ENCODE measurements around the gene MPEG1. TPM values are rescaled to one million over a fixed set of nuclear protein-coding genes. Genes with fewer than 3 reads are reported as not detected.

Gene MPEG1
- polyA plus RNA-seq, 6 donors from 2014 or later = 40.6 to 96.5 (median 79.1) TPM

DNA sequence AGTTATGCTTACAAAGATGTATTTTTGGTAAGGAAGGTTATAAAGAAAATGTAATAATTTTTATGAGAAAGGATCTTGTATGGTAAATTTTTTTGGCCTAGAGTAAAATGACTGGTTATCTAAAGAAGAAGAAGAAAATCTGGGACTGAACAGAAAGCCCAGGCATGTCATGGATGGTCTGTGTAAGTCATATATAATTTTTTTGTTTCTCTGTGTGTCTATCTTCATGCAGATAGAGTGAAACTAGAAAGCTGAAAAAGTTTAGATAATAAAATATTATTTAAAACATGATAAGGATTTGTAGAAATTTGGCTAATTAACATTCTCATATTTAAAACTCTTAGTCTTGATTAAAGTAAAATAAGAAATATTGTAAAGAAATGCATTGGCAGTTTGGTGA lies 27.6 kb upstream of the MPEG1 start:
- Mint-ChIP-seq H3K27me3 (no peaks in the 10 kb centered on the region), H3K36me3 (peaks cover 6 to 7% of the 10 kb centered on the region in 2 donors), H3K4me3 (no peak overlapping the region), H3K4me1 (peaks cover 0 to 6% (median 0%) of the 10 kb centered on the region in 3 donors), H3K9me3 (peaks cover 0 to 44% (median 16%) of the 10 kb centered on the region in 7 donors), H3K27ac (no peak overlapping the region)
- DNase-seq (no peak), ATAC-seq (ENCODE audit: low read depth in 2 of 2) (no peak)

GRCh38 chr11:59226396-59226795 lies 13.7 kb upstream of the MPEG1 start:
- Mint-ChIP-seq H3K4me1 (peaks cover 36 to 41% (median 40%) of the 10 kb centered on the region in 3 donors), H3K27ac (peak overlapping the region in 1 of 6 donors; percentile 9), H3K36me3 (peaks cover 0 to 9% of the 10 kb centered on the region in 2 donors), H3K9me3 (peaks cover 0 to 12% (median 6%) of the 10 kb centered on the region in 7 donors), H3K4me3 (no peak overlapping the region), H3K27me3 (no peaks in the 10 kb centered on the region)
- ATAC-seq (ENCODE audit: low read depth in 2 of 2) (no peak), DNase-seq (no peak)

DNA sequence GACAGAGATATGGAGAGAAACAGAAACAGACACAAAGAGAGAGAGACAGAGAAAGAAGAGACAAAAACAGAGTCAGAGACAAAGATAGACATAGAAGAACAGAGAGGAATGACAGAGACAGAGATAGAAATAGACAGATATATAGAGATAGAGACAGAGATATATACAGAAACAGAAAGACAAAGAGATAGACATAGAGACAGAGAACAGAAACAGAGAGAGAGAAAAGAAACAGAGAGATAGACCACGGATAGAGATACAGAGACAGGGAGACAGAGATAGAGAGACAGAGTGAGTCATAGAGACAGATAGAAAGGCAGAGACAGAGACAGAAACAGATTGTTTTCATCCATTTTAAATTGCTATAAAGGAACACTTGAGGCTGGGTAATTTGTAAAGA lies 12.3 kb upstream of the MPEG1 start:
- ATAC-seq (ENCODE audit: low read depth in 2 of 2) = no peak
- no peak for DNase-seq
- H3K27ac Mint-ChIP-seq = peak overlapping the region; percentile 13 to 96 (median 92)
- H3K9me3 Mint-ChIP-seq = peaks cover 0 to 5% (median 0%) of the 10 kb centered on the region in 7 donors
- H3K4me1 Mint-ChIP-seq = peaks cover 40 to 53% (median 52%) of the 10 kb centered on the region in 3 donors
- peak overlapping the region in 1 of 8 donors; percentile 52 for H3K4me3 Mint-ChIP-seq
- no peaks in the 10 kb centered on the region for H3K27me3 Mint-ChIP-seq
- H3K36me3 Mint-ChIP-seq = no peaks in the 10 kb centered on the region

- Mint-ChIP-seq H3K27me3 (no peaks in the 10 kb centered on the region), H3K36me3 (no peaks in the 10 kb centered on the region), H3K27ac (peak overlapping the region; percentile 83 to 97 (median 94)), H3K9me3 (peaks cover 0 to 5% (median 0%) of the 10 kb centered on the region in 7 donors), H3K4me1 (peaks cover 45 to 59% (median 52%) of the 10 kb centered on the region in 3 donors), H3K4me3 (peak overlapping the region in 5 of 8 donors; percentile 11 to 68 (median 62))
- ATAC-seq (ENCODE audit: low read depth in 2 of 2) (peak; percentile 44 to 46), DNase-seq (no peak)
These were observed 11.7 kb upstream of the MPEG1 start for GRCh38 chr11:59224351-59224928.

DNA sequence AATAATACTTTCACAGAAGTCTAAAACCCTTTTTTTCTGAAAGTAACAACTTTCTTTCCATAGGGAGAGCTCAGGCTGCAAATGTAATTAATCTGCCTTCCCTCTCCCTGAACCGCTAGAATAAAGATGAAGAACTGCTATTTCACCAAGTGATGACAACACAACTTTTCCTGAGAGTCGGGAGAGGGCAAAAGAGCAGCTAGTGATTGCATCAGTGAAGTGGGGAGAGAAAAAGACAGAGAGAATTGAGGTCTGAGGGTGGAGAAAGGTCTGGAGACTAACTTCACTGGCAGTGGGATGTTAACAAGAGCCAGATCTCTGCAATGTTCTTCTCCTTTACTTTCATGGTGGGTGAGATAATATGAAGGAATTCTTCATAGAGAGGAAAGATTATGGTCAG lies 10.9 kb upstream of the MPEG1 start:
- no peak for ATAC-seq (ENCODE audit: low read depth in 2 of 2)
- H3K36me3 Mint-ChIP-seq = no peaks in the 10 kb centered on the region
- H3K27me3 Mint-ChIP-seq = no peaks in the 10 kb centered on the region
- no peak for DNase-seq
- peaks cover 48 to 67% (median 52%) of the 10 kb centered on the region in 3 donors for H3K4me1 Mint-ChIP-seq
- H3K4me3 Mint-ChIP-seq = peak overlapping the region in 7 of 8 donors; percentile 24 to 68 (median 61)
- peaks cover 0 to 5% (median 0%) of the 10 kb centered on the region in 7 donors for H3K9me3 Mint-ChIP-seq
- peak overlapping the region; percentile 92 to 97 (median 96) for H3K27ac Mint-ChIP-seq

GRCh38 chr11:59223177-59223576 lies 10.4 kb upstream of the MPEG1 start:
- Mint-ChIP-seq H3K36me3 (no peaks in the 10 kb centered on the region), H3K4me3 (peak overlapping the region; percentile 24 to 72 (median 62)), H3K4me1 (peaks cover 53 to 72% (median 56%) of the 10 kb centered on the region in 3 donors), H3K9me3 (peaks cover 0 to 5% (median 0%) of the 10 kb centered on the region in 7 donors), H3K27ac (peak overlapping the region; percentile 92 to 98 (median 96)), H3K27me3 (no peaks in the 10 kb centered on the region)
- ATAC-seq (ENCODE audit: low read depth in 2 of 2) (peak; percentile 80 to 81), DNase-seq (peak; percentile 60)

DNA sequence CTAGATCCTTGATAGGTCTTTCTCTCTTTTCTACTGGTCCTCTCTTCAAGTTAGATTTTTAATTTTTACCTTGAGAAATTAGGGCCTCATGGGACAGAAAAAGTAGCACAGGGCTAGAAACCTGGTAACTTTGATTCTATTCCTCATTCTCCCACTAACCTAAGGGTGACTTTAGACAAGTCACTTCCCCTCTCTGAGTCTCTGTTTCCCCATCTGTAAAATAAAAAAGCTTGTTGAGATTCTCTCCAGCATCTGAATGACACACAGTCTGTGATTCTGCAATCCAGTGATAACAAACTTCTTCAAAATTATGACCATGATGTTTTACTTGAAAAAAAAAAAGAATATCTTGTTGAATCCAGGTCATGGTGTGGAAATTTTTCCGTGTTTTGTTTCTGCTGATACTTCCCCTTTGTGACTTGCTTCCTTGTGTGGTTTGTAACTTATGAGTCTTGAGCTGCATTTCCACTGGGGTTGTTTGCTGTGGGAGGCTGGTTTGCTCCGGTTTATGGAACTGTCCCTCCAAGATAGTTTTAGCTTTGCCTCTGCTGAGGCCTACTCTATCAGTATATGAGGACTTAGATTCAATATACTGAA lies 9.8 kb upstream of the MPEG1 start:
- no peaks in the 10 kb centered on the region for H3K27me3 Mint-ChIP-seq
- peak overlapping the region; percentile 60 to 98 (median 95) for H3K27ac Mint-ChIP-seq
- DNase-seq (no peak), ATAC-seq (ENCODE audit: low read depth in 2 of 2) (peak; percentile 24 to 27)
- H3K9me3 Mint-ChIP-seq = peaks cover 0 to 5% (median 0%) of the 10 kb centered on the region in 7 donors
- peak overlapping the region in 7 of 8 donors; percentile 25 to 72 (median 62) for H3K4me3 Mint-ChIP-seq
- H3K4me1 Mint-ChIP-seq = peaks cover 57 to 78% (median 63%) of the 10 kb centered on the region in 3 donors
- no peaks in the 10 kb centered on the region for H3K36me3 Mint-ChIP-seq

DNA sequence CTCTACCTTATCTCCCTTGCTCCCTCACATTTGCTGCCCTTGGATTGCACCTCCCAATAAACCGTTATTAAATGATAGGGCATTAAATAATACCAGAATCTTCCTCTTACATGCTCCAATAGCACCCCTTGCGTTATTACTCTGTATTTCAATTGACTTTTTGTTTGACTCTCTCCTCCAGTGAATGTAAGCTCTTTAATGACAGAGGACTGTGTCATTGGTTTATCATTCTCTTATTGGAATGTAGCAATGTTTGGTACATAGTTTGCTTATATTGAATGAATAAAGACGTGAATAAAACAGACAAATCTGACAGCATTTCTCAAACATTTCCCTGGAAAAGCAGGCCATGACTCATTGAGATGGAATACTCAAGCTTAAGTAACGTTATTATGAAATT lies 8.7 kb upstream of the MPEG1 start:
- H3K27ac Mint-ChIP-seq = peak overlapping the region; percentile 92 to 97 (median 94)
- peak overlapping the region in 4 of 8 donors; percentile 2 to 75 (median 32) for H3K4me3 Mint-ChIP-seq
- peaks cover 68 to 89% (median 74%) of the 10 kb centered on the region in 3 donors for H3K4me1 Mint-ChIP-seq
- H3K36me3 Mint-ChIP-seq = no peaks in the 10 kb centered on the region
- ATAC-seq (ENCODE audit: low read depth in 2 of 2) = no peak
- H3K9me3 Mint-ChIP-seq = peaks cover 0 to 5% (median 0%) of the 10 kb centered on the region in 7 donors
- H3K27me3 Mint-ChIP-seq = no peaks in the 10 kb centered on the region
- no peak for DNase-seq

GRCh38 chr11:59219836-59220235 lies 7.1 kb upstream of the MPEG1 start:
- Mint-ChIP-seq H3K4me1 (peaks cover 69 to 94% (median 74%) of the 10 kb centered on the region in 3 donors), H3K36me3 (no peaks in the 10 kb centered on the region), H3K27ac (peak overlapping the region in 4 of 6 donors; percentile 44 to 96 (median 78)), H3K27me3 (no peaks in the 10 kb centered on the region), H3K4me3 (peak overlapping the region in 2 of 8 donors; percentile 30 to 42), H3K9me3 (peaks cover 0 to 5% (median 0%) of the 10 kb centered on the region in 7 donors)
- DNase-seq (no peak), ATAC-seq (ENCODE audit: low read depth in 2 of 2) (no peak)

- H3K27me3 Mint-ChIP-seq = no peaks in the 10 kb centered on the region
- peak overlapping the region; percentile 19 to 100 (median 98) for H3K27ac Mint-ChIP-seq
- no peaks in the 10 kb centered on the region for H3K36me3 Mint-ChIP-seq
- H3K4me1 Mint-ChIP-seq = peaks cover 64 to 94% (median 74%) of the 10 kb centered on the region in 3 donors
- peaks cover 0 to 5% (median 0%) of the 10 kb centered on the region in 7 donors for H3K9me3 Mint-ChIP-seq
- ATAC-seq (ENCODE audit: low read depth in 2 of 2) (no peak), DNase-seq (no peak)
- peak overlapping the region in 1 of 8 donors; percentile 20 for H3K4me3 Mint-ChIP-seq
These were observed 6.2 kb upstream of the MPEG1 start for GRCh38 chr11:59218893-59219292.

GRCh38 chr11:59218319-59218718 lies 5.6 kb upstream of the MPEG1 start:
- Mint-ChIP-seq H3K27ac (peak overlapping the region; percentile 93 to 100 (median 99)), H3K4me3 (peak overlapping the region in 4 of 8 donors; percentile 35 to 73 (median 54)), H3K4me1 (peaks cover 60 to 94% (median 71%) of the 10 kb centered on the region in 3 donors), H3K9me3 (peaks cover 0 to 5% (median 0%) of the 10 kb centered on the region in 7 donors), H3K36me3 (no peaks in the 10 kb centered on the region), H3K27me3 (no peaks in the 10 kb centered on the region)
- DNase-seq (no peak), ATAC-seq (ENCODE audit: low read depth in 2 of 2) (no peak)

DNA sequence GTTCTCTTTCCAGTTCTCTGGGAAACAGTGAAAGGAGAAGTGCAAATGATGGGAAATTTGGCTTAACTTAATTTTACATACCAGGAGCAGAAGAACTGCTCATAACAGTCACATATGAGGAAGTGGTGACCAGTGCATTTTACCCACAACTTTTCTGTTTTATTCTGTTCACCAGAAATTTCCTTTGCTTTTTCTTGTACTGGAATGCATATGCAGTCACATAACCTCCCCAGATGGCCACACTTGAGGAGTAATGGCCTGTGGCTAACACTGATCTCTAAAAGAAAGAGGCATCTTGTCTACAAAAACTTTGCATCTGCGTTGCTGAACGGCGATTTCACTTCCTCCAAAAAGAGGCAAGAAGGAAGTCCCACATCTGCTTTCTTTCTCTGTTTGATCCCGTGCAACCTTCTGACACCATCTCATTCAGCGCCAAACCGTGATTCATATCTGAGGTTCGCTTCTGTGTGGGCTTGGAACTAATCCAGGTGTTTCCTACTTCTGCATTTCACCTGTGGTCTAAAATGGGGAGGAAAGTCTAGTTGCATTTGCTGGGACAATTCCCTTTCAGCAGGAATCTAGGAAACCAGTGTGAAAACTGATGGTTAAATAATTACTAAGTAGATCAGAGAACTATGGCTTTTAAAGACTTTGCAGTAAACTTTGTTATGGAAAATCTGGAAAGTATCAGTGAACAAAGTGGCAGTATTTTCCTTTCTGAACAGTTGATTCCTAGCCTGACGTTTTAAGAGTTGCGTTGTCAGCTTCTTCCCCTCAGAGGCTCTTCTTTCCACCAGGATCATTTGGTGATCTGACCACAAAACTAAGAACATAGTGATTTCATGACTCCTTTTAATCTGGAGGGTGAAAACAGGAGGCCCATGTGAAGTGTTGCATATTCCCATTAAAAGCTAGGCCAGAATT lies 4.2 kb upstream of the MPEG1 start:
- no peaks in the 10 kb centered on the region for H3K27me3 Mint-ChIP-seq
- peaks cover 57 to 94% (median 68%) of the 10 kb centered on the region in 3 donors for H3K4me1 Mint-ChIP-seq
- peaks cover 0 to 4% (median 0%) of the 10 kb centered on the region in 7 donors for H3K9me3 Mint-ChIP-seq
- ATAC-seq (ENCODE audit: low read depth in 2 of 2) = peak; percentile 82 to 84
- H3K4me3 Mint-ChIP-seq = peak overlapping the region; percentile 67 to 88 (median 74)
- DNase-seq = peak; percentile 92
- H3K27ac Mint-ChIP-seq = peak overlapping the region; percentile 96 to 100 (median 99)
- peaks cover 0 to under 1% of the 10 kb centered on the region in 2 donors for H3K36me3 Mint-ChIP-seq
